ENCODE results near the gene LDB2.
A peak's percentile ranks its signal among the peaks of the same experiment; 100 is the strongest.

Gene LDB2

GRCh38 chr4:16721613-16722291 is 176.7 kb downstream of the LDB2 start:
- peak; percentile 88 for DNase-seq (ENCODE audit: low read depth)

DNA sequence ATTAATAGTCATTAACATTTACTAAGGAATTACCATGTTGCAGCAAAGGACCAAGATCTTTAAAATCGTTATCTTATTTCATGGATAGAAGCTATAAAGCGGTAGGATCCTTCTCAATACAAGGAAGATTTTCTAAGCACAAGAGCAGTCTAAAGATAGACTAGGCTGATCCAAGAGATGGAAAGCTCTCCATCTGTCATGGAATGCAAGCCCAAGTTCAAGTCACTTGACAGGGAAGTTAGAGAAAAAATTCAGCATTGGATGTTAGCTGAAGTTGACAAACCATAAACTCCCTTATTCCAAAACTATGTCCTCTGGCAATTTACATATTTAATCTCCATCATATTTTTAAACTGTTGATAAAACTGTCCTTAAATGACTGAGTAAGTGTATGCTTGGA is 177.7 kb downstream of the LDB2 start:
- no peak for DNase-seq (ENCODE audit: low read depth)

DNA sequence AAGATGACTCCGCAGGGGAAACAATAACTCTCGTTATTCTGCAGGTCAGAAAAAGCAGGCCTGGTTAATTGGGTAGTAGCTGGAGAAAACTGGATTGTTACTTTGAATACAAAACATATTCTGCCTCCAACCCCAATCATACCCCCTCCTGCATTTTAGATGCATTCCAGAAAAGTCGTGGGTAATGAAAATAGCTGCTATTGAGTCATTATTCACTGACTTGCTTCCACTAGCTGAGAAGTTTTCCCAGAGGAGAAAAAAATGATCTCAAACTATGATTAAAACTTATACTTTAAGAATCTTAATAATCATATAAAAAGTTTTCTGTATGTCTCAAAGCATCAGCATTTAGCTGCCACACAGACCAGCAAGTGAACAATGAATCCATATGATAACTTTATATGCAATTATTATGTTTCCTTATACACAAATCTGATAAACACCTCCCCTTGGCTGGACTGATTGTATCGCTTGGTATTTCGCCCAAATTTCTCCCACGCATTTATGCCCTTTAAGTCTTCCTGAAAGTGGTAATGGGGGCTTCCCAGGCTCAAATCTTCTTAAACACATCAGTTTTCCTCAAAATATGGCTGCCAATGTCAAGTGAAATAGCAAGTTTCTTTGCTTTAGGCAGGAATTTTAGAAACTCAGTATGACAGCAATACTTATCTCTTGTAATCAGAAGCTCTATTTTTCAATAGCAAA is 181.0 kb downstream of the LDB2 start:
- peak; percentile 71 for DNase-seq (ENCODE audit: low read depth)

DNA sequence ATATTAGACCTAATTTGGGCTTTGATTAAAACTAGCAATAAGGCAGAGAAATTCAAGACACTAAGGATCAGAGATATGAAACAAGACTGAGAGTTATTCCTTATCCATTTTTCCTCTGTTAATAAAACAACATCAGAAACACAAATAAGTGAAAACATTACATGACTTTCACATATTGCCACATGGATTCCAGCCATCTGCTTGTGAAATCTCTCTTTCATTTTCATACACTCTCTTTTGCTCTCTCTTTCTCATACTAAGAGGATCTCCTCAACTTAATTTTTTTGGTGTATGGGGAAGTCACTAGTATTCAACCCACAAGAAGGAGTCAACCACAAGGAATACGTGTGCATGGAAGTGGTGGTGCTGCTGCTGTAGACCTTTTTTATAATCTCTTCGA is 183.0 kb downstream of the LDB2 start:
- DNase-seq (ENCODE audit: low read depth): no peak

DNA sequence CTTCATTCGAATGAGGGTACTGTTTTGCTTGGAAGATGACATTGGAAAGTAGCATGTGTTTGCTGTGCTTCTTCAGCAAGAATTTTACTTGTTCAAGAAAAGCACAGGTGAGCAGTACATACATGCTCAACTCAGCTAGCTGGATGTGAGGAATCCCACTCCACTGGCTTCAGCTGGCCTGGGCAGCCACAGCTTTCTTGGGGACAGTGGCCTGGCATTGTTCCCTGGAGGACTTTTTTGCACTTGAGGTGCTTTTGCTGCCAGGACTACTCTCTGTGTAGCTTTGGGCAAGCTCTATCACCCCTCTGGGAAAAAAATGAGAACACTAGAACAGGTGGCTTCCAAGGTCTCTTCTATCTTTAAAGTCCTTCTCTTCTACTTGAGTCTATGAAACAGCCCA is 184.3 kb downstream of the LDB2 start:
- no peak for DNase-seq (ENCODE audit: low read depth)

- DNase-seq (ENCODE audit: low read depth): no peak
Measured at GRCh38 chr4:16713696-16714095, 184.7 kb downstream of the LDB2 start.

GRCh38 chr4:16713271-16713670 is 185.2 kb downstream of the LDB2 start:
- no peak for DNase-seq (ENCODE audit: low read depth)

- no peak for DNase-seq (ENCODE audit: low read depth)
Measured at GRCh38 chr4:16710198-16710597, 188.2 kb downstream of the LDB2 start.

GRCh38 chr4:16707874-16708273 is 190.6 kb downstream of the LDB2 start:
- peak; percentile 44 for DNase-seq (ENCODE audit: low read depth)

- no peak for DNase-seq (ENCODE audit: low read depth)
Measured at GRCh38 chr4:16706251-16706650, 192.2 kb downstream of the LDB2 start.

DNA sequence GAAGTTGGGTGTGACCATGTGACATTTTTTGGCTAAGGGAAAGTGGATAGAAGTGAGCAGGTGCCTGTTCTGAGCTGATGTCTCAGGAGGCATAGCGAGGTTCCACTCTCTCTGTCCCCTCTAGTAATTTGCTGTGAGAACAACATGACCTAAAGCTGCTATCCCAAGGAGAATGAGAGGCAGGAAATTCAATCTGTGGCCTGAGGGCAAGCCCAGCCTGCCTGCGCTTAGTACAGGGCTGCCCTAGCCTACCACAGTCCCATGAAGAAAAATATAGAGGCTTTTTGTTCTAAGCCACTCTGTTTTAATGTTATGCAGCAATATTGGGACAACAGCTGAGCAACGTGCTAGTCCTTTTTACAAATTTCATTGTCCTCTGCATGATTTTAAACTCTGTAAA is 193.1 kb downstream of the LDB2 start:
- no peak for DNase-seq (ENCODE audit: low read depth)

DNA sequence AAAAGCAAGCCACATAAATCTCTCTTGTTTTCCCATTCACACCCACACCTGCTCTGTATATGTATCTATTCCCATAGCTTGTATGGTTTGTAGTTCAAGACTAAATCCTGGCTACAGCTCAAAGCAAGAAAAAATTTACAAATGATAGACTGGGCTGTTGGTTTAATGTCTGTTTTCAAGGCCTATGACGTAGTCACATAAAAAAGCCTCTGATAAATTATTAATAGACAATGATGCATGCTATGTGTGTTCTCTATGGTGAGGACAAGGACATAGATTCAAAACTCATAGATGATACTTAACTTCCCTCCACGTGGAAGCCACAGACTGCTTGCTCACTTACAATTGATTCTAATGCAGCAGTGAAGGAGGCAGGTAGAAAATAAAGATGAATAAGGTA is 194.0 kb downstream of the LDB2 start:
- no peak for DNase-seq (ENCODE audit: low read depth)

DNA sequence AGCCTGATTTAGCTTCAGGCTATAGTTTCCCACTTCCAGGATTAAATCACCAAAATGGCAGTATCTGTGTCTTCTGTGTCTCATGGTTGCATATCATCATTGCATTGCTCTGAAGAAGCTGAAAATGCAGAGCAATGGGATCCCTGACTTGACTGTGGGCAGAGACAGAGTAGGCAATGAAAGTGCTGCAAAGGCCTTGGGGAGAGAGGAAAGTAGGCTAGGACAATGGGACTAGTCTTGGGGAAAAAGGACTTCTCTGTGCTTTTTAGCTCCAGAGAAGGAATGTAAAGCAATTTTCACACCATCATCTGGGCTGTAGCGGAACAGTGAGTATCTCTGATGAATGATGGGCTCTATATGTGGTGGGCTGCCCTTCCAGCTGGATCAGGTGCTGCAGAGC is 202.5 kb downstream of the LDB2 start:
- DNase-seq (ENCODE audit: low read depth): no peak

GRCh38 chr4:16694884-16695276 is 203.6 kb downstream of the LDB2 start:
- DNase-seq (ENCODE audit: low read depth): no peak

DNA sequence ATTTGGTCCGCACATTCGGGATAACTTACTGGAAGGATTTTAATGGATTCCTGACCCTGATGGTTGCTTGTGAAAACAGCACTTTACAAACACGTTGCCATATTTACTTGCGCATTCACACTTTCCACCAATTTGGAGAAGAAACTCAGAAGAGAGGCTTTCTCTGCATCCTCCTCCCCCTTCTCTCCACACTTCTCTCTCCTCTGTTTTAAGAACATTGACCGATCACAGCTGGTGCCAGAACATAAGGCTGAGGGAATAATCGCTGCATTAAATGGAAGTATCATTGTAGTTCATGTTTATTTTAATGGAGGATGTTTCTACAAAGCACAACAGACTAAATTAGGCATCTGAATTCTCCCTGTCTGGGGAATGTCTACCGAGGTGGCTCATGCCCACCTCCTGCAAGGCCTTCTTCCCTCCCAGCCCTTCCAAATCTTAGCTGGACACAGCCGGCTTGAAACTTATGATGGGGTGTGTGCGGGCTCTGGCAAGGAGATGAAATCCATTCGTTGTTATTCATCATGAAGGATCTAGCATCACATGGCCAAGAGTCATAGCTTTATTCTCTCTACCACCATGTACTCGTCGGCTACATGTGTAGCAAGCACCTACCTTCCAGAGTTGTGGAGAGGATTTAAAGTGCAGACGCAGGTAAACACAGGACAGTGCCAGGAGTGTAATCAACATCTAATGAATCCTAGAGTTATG is 204.1 kb downstream of the LDB2 start:
- DNase-seq (ENCODE audit: low read depth): no peak

- no peak for DNase-seq (ENCODE audit: low read depth)
Measured at GRCh38 chr4:16693641-16694040, 204.8 kb downstream of the LDB2 start.

- DNase-seq (ENCODE audit: low read depth): peak; percentile 27
Measured at GRCh38 chr4:16692961-16693506, 205.4 kb downstream of the LDB2 start.

- DNase-seq (ENCODE audit: low read depth): peak; percentile 53
Measured at GRCh38 chr4:16692524-16692923, 205.9 kb downstream of the LDB2 start.

- peak; percentile 19 for DNase-seq (ENCODE audit: low read depth)
Measured at GRCh38 chr4:16692046-16692445, 206.4 kb downstream of the LDB2 start.

DNA sequence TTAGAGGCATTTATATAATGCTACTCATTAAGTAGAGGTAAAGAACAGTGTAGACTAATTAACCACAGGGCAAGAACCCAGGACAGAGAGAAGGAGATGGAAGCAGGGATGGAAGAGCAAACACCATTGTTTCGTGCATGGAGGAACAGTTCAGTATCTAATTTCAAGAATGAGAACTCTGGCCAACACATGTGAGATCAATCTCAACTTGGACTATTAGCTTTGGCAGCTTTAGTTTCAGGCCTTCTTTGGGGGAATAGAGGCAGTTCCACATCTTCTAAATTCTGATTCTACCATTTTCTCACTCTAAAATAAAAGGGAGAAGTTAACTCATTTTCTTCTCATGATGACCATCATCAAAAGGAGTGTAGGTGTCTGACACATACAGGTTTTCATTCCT is 207.0 kb downstream of the LDB2 start:
- DNase-seq (ENCODE audit: low read depth): no peak

DNA sequence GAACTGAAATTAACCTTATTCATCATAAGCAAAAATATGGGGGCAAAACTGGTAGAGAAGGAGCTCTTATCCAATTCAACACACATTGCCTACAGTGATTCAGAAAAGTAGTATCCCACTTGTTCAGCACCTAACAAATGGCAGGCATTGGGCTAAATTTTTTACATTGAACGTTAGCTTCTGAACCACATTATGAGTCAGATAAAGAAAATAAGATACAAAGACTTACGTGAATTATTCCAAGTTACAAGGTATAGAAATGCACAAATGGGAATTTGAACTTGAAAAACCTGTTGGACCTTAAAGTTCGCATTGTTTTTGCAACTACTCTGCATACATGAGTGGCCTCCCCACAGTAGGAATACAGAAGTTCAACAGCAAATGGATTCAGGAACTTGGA is 210.6 kb downstream of the LDB2 start:
- DNase-seq (ENCODE audit: low read depth): no peak

- peak; percentile 25 for DNase-seq (ENCODE audit: low read depth)
Measured at GRCh38 chr4:16687011-16687410, 211.4 kb downstream of the LDB2 start.

GRCh38 chr4:16686195-16686594 is 212.2 kb downstream of the LDB2 start:
- peak; percentile 99 for DNase-seq (ENCODE audit: low read depth)

Measured in EH (cell line).